ENCODE results near the gene EPB41L2.

DNA sequence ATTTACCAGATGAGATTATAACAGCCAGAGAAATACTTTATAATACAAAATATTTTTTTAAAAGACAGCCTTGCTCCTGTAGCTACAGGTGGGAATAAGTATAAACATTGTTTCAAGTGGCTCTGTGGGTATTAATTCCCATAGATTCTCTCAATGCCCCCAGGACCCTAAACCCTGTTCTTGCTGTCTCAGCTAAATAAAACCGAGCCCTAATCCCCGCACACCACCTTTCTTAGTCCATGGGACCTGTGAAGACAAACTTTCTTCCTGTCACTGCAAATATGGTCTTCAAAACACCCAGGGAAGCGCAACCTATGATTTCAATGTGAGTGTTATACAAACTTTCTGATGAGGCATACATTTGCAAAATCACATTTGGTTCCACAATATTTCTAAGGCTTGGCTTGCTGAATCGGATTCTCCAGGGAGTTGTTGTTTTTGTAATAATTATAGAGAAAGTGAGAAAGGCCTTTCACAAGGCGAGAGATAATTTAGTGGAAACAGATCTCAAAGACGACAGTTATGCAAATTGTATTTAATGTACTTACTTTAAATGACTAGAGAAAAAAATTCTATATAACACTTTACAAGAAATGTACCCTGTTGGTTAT lies 224.7 kb downstream of the EPB41L2 start:
- TF ChIP-seq EP300 (IDR thresholded peaks at IDR 0.05) (no peak), POLR2AphosphoS5 (IDR thresholded peaks at IDR 0.05) (no peak)
- TF ChIP-seq, protein P1, sequence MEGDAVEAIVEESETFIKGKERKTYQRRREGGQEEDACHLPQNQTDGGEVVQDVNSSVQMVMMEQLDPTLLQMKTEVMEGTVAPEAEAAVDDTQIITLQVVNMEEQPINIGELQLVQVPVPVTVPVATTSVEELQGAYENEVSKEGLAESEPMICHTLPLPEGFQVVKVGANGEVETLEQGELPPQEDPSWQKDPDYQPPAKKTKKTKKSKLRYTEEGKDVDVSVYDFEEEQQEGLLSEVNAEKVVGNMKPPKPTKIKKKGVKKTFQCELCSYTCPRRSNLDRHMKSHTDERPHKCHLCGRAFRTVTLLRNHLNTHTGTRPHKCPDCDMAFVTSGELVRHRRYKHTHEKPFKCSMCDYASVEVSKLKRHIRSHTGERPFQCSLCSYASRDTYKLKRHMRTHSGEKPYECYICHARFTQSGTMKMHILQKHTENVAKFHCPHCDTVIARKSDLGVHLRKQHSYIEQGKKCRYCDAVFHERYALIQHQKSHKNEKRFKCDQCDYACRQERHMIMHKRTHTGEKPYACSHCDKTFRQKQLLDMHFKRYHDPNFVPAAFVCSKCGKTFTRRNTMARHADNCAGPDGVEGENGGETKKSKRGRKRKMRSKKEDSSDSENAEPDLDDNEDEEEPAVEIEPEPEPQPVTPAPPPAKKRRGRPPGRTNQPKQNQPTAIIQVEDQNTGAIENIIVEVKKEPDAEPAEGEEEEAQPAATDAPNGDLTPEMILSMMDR (IDR thresholded peaks at IDR 0.05): no peak
